HG02571 (cell line): Measurements from ENCODE around the gene FBXL3.
A peak's percentile ranks its signal among the peaks of the same experiment; 100 is the strongest.
"Not testable (repeated sequence)": the region's sequence is repeated elsewhere in the genome, so short reads cannot be mapped to it uniquely, and the experiment has no call there.

ENCODE experiments used
- ATAC-seq: cut with Tn5 transposase; IDR thresholded peaks from one replicate; pipeline ENCODE4 v1.9.1; 2021; ENCODE audit warnings: mild to moderate bottlenecking, moderate library complexity; ENCODE audit not compliant: unreplicated experiment

FBXL3 gene

GRCh38 chr13:76991796-76992547 is 35.0 kb downstream of the FBXL3 start, which contains the start of gene CLN5:
CLN5 (plus strand) TSS chr13:76992081; CDS start chr13:76992099, 18 bp downstream.
- peak; percentile 96 for ATAC-seq

- ATAC-seq = peak; percentile 39
These were observed 35.5 kb downstream of the FBXL3 start for GRCh38 chr13:76991432-76991795.

- no peak for ATAC-seq
These were observed 43.3 kb downstream of the FBXL3 start for GRCh38 chr13:76983676-76984075.

GRCh38 chr13:76982061-76982460 is 44.9 kb downstream of the FBXL3 start:
- no peak for ATAC-seq

GRCh38 chr13:76980075-76980718 is 46.8 kb downstream of the FBXL3 start:
- ATAC-seq = peak; percentile 99

GRCh38 chr13:76976929-76977328 is 50.0 kb downstream of the FBXL3 start:
- ATAC-seq = no peak

GRCh38 chr13:76976490-76976889 is 50.5 kb downstream of the FBXL3 start:
- ATAC-seq = no peak

- no peak for ATAC-seq
These were observed 51.1 kb downstream of the FBXL3 start for GRCh38 chr13:76975863-76976262.

- ATAC-seq = no peak
These were observed 52.4 kb downstream of the FBXL3 start for GRCh38 chr13:76974618-76974975.

GRCh38 chr13:76973920-76974617 is 52.9 kb downstream of the FBXL3 start:
- ATAC-seq = no peak

- no peak for ATAC-seq
These were observed 54.8 kb downstream of the FBXL3 start for GRCh38 chr13:76971851-76972829.

GRCh38 chr13:76971215-76971614 is 55.7 kb downstream of the FBXL3 start:
- no peak for ATAC-seq

- no peak for ATAC-seq
These were observed 57.2 kb downstream of the FBXL3 start for GRCh38 chr13:76969488-76970365.

- no peak for ATAC-seq
These were observed 58.9 kb downstream of the FBXL3 start for GRCh38 chr13:76968041-76968440.

- ATAC-seq = no peak
These were observed 59.9 kb downstream of the FBXL3 start for GRCh38 chr13:76967031-76967430.

GRCh38 chr13:76965759-76966421 is 61.1 kb downstream of the FBXL3 start:
- no peak for ATAC-seq

- ATAC-seq = not testable (repeated sequence)
These were observed 67.2 kb downstream of the FBXL3 start for GRCh38 chr13:76959734-76960133.

GRCh38 chr13:76958841-76959432 is 68.0 kb downstream of the FBXL3 start:
- no peak for ATAC-seq

GRCh38 chr13:76955661-76956060 is 71.3 kb downstream of the FBXL3 start:
- ATAC-seq = no peak
